Suppressor macrophage treated with lipopolysaccharide for 4 hours (primary cell): ENCODE measurements around the gene CMTM8.

ENCODE experiments used
- DNase-seq: peaks from one replicate; pipeline ENCODE4 v3.0.0-alpha.2; 2020

The CMTM8 gene

GRCh38 chr3:32347343-32348125 is 109.1 kb downstream of the CMTM8 start:
- DNase-seq: peak; percentile 4

GRCh38 chr3:32349184-32349583 is 110.7 kb downstream of the CMTM8 start:
- DNase-seq: no peak

GRCh38 chr3:32352563-32352962 is 114.1 kb downstream of the CMTM8 start:
- DNase-seq: no peak

- no peak for DNase-seq
These were observed 114.9 kb downstream of the CMTM8 start for GRCh38 chr3:32353351-32353750.

- DNase-seq: no peak
These were observed 115.9 kb downstream of the CMTM8 start for GRCh38 chr3:32354362-32354778.

GRCh38 chr3:32355751-32356291 is 117.3 kb downstream of the CMTM8 start:
- no peak for DNase-seq

GRCh38 chr3:32359766-32360492 is 121.4 kb downstream of the CMTM8 start:
- DNase-seq: no peak

GRCh38 chr3:32360493-32360827 is 122.0 kb downstream of the CMTM8 start:
- no peak for DNase-seq

- DNase-seq: no peak
These were observed 128.3 kb downstream of the CMTM8 start for GRCh38 chr3:32366638-32367397.

- no peak for DNase-seq
These were observed 129.0 kb downstream of the CMTM8 start for GRCh38 chr3:32367442-32367841.

- DNase-seq: no peak
These were observed 133.2 kb downstream of the CMTM8 start for GRCh38 chr3:32371461-32372212.

GRCh38 chr3:32372213-32372490 is 133.7 kb downstream of the CMTM8 start:
- DNase-seq: no peak

GRCh38 chr3:32373276-32373675 is 134.8 kb downstream of the CMTM8 start:
- DNase-seq: no peak

GRCh38 chr3:32373844-32374243 is 135.4 kb downstream of the CMTM8 start:
- DNase-seq: no peak

- DNase-seq: peak; percentile 89
These were observed 136.5 kb downstream of the CMTM8 start for GRCh38 chr3:32374788-32375595.

- no peak for DNase-seq
These were observed 137.1 kb downstream of the CMTM8 start for GRCh38 chr3:32375596-32375930.

GRCh38 chr3:32376115-32376514 is 137.6 kb downstream of the CMTM8 start:
- DNase-seq: peak; percentile 41

GRCh38 chr3:32379831-32380500 is 141.5 kb downstream of the CMTM8 start:
- DNase-seq: peak; percentile 29

- DNase-seq: no peak
These were observed 143.4 kb downstream of the CMTM8 start for GRCh38 chr3:32381922-32382321.

- no peak for DNase-seq
These were observed 144.7 kb downstream of the CMTM8 start for GRCh38 chr3:32383136-32383711.

- peak; percentile 65 for DNase-seq
These were observed 146.5 kb downstream of the CMTM8 start for GRCh38 chr3:32384938-32385337.
